GM18511 (cell line): ENCODE measurements around the gene HEMK1.

Experiments used
- ATAC-seq: cut with Tn5 transposase; IDR thresholded peaks from one replicate; pipeline ENCODE4 v1.9.1; 2021; ENCODE audit warnings: mild to moderate bottlenecking, moderate library complexity; ENCODE audit not compliant: unreplicated experiment

Gene HEMK1

DNA sequence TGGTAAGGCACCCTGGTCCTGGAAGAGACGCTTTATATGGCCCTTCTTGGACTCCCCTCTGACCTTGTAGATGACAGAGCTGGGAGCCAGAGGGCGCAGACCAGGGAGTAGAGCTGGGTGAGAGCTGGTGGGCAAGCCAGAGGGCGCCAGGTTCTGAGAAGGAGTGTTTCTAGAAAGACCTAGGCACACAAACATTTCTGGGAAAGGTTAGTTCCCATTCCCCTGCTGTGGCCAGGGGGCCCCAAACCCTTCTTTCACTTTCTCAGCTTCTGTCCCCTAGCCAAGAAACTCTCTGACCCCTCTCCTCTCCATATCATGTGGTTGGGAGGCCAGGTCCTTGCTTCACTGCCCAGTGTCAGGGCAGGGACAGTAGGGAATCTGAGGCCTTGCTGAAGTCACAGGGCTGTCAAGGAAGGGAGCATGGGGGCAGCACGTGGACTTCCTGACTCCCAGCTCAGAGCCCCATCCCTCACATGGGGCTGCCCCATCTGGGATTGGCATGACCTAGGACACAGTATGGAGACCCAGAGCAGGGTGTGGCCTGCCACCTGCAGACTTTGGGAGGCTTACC is 3.6 kb downstream of the HEMK1 start:
- ATAC-seq, result no peak

GRCh38 chr3:50573566-50574443 is 4.5 kb downstream of the HEMK1 start:
- ATAC-seq, result no peak

- ATAC-seq, result no peak
Measured at GRCh38 chr3:50574444-50574831, 5.1 kb downstream of the HEMK1 start.

DNA sequence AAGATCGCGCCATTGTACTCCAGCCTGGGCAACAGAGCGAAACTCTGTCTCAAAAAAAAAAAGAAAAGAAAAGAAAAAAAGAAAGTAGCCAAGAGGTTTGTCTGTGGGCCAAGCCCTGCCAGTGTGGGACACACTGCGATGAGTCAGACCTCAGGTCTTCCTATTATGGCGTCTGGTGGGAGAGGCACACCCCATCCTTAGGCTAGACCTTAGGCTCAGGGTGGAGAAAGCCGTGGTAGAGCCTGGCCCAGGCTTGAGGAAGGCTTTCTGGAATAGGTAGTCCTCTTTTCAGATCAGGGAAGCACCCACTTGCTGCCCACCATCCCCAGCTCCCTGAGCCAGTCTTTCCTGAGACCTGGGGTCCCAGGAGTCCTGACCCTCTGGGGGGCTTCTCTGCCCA is 6.0 kb downstream of the HEMK1 start:
- no peak for ATAC-seq

DNA sequence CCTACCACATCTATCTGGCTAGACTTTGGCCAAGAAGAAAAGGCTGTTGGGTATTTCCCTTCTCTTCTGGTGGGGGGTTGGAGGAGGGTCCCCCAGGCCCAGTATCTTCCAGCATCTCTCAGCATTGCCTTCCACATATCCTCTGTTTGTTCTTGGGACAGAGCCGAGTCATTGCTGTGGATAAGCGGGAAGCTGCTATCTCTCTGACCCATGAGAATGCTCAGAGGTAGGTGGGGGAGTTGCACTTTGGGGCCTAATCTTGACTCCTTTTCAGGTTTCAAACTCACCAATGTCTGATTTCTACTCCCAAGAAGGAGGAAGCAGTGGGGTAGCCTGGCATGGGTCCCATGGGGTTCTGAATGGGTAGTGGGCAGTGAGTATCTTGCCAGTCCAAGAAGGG is 8.0 kb downstream of the HEMK1 start:
- no peak for ATAC-seq

- no peak for ATAC-seq
Measured at GRCh38 chr3:50580683-50581458, 11.5 kb downstream of the HEMK1 start.

GRCh38 chr3:50581459-50581842 is 12.1 kb downstream of the HEMK1 start:
- no peak for ATAC-seq

- no peak for ATAC-seq
Measured at GRCh38 chr3:50582083-50582482, 12.8 kb downstream of the HEMK1 start.

DNA sequence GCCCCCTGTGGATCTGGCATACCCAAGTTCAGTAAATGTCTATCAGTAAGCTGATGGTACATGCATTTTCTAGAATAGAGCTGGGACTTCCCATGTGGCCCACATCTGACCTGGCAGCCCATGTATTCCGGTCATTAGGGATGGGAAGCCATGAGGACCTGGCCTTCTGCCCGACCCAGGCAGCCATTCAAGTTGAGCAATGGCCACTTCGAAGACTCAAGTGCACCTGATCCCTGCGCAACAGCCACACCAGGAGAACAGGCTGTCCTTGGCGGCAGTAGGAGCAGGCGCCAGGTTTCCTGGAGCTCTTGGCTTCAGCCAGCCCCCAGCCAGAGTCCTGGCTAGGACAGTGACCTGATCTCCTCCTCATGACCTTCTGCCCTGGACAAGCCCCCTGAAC is 14.6 kb downstream of the HEMK1 start:
- no peak for ATAC-seq

DNA sequence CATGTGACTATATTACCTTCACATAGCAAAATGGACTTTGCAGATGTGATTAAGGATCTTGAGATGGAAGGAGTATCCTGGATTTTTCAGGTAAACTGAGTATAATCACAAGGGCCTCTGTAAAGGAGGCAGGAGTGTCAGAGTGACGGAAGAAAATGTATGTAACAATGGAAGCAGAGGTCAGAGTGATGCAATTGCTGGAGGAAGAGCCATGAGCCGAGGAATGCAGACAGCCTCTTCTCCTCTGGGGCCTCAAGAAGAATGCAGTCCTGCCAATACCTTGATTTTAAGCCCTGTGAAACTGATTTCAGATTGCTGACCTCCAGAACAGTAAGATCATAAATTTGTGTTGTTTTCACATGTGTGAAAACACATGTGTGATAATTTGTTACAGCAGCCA is 15.1 kb downstream of the HEMK1 start:
- no peak for ATAC-seq

GRCh38 chr3:50585919-50586762 is 16.8 kb downstream of the HEMK1 start:
- ATAC-seq, result no peak

DNA sequence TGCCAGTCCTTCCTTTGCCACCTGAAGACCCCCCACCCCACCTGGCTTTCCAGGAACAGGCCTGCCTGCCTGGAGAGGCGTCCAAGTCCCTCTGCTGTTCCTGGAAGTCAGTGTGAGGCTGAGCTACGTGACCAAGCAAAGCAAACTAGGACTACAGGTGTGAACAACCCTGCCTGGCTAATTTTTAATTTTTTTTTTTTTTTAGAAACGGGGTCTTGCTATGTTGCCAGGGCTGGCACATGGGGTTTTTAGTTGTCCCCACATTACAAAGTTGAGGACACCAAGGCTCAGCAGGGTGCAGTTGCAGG is 17.4 kb downstream of the HEMK1 start:
- no peak for ATAC-seq

- no peak for ATAC-seq
Measured at GRCh38 chr3:50587373-50587772, 18.1 kb downstream of the HEMK1 start.

DNA sequence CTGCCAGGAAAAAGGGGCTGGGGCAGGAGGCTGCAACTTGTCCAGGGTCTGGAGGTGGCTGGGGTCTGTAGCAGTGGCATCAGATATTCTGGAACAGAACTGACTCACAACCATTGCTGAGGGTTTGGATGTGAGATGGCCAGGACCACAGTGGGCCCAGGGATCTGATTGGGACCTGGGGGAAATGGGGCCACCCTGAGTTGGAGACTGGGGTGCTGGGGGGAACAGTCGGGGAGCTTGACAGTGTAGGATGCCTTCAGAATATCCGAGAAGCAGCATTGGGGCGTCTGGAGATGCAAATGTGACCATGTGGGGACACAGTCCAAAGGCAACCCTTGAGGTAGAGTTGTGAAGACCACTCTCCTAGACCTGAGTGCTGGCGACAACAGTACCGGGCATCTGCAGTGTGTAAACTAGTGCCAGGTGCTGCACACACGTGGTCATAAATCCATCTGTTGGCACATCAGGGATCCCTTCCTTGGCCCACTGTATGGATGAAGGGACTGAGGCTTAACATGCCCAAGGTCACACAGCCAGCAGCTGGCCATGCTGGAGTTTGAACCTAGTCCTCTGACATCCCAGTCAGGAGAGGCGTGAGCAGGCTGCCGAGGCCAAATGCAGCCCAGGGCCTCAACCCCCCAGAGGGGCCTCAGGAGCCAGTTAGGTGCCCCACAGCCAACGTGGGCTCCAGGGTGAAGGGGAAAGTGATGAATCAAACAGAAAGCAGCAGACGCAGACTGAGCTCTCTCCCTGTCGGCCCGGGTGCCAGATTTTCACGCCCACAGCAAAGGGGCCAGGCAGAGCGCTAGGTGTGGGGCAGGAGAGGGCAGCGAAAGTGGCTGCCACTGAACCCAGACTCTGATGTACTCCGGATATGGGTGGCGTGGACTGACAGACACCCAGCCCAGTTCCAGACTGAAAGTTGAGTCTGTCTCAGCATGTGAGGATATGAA is 18.8 kb downstream of the HEMK1 start:
- peak; percentile 53 for ATAC-seq

DNA sequence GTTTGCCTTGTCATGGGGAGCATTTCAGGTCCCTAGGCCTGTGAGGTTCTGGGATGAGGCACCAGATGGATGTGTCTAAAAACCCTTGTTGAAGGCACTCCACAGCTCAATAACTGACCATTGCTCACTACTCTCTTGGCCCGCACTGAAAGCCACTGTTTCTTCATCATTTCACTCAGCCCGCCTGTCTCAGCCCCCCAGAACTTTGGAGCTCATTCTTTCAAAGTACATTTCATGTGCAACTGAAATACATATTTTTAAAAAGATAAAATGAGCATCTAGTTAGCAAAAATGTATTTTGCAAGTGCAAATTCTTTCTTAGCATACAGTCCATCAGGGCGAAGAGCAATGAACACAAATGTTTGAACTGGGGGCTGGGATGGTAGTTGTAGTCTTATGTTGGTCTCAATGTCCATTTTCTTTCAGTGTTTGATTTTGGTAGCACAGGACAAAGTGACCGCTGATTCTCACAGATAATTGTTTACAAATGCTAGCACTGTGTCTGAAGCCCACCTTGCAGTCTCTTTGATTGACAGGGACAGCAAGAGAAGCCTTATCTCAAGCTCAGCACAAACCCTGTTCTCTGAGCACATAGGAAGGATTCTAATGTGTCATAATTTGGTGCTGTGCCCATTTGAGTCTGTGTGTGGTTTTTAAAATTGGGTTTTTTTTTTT is 19.6 kb downstream of the HEMK1 start:
- no peak for ATAC-seq

DNA sequence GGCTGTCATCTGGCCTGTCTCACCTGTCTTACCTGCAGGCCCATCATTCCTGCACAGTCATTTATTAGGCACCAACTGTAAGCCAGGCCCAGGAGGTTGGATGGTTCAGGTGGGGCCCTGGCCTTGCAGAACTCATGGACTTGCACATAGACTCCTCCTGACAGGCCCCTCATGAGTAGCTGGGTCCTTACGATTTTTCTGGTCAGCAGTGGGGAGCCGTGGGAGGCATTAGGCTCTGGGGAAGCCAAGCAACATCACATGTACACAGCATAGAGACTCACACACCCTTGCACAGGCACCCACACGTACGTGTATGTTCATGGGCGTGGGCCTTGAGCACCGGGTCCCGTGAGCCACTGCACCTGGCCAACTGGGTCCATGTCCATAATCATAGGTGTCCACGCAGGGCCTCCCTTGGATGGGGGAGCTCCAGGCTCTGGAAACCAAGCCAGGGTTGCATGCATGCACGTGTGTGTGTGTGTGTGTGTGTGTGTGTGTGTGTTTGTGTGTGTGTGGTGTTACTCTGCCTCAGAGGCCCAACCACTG is 21.9 kb downstream of the HEMK1 start:
- peak; percentile 2 for ATAC-seq

- ATAC-seq, result no peak
Measured at GRCh38 chr3:50592568-50592967, 23.2 kb downstream of the HEMK1 start.

GRCh38 chr3:50594253-50594785 is 25.0 kb downstream of the HEMK1 start:
- ATAC-seq, result no peak
